ELR (cell line): ENCODE measurements around the gene RHOC.

Experiments
- DNase-seq: peaks from one replicate; pipeline ENCODE4 v3.0.0-alpha.2; 2015; ENCODE audit warnings: low read depth

The RHOC gene

DNA sequence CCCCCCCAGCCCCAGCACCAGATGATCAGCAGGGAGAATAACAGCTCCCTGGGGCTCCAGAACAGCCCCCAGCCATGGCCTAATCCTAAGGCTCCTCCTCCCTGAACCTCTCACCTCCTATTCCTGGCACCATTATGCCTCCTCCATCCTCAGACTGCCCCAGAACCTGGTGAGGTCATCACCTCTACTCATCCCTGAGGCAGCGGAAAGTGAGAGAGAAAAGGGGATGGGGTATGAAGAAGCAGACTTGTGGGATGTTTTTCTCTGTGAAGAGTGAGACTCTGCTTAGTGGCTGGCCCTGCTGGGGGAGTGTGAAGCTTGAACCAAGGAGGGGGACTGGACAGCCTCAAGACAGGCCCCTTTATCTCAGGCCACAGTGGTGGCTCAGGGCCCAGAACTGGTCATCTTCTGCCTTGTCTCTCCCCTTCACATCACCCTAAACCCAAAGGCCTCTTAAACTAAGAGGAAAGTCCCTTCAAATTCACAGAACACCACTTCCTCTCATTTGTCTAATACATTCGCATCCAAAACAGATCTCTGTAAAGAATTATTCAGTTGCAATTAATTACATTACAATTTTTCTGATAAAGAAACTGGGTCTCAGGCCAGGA is 10.4 kb upstream of the RHOC start:
- no peak for DNase-seq

- peak; percentile 91 for DNase-seq
Measured at GRCh38 chr1:112716133-112716720, 9.3 kb upstream of the RHOC start.

DNA sequence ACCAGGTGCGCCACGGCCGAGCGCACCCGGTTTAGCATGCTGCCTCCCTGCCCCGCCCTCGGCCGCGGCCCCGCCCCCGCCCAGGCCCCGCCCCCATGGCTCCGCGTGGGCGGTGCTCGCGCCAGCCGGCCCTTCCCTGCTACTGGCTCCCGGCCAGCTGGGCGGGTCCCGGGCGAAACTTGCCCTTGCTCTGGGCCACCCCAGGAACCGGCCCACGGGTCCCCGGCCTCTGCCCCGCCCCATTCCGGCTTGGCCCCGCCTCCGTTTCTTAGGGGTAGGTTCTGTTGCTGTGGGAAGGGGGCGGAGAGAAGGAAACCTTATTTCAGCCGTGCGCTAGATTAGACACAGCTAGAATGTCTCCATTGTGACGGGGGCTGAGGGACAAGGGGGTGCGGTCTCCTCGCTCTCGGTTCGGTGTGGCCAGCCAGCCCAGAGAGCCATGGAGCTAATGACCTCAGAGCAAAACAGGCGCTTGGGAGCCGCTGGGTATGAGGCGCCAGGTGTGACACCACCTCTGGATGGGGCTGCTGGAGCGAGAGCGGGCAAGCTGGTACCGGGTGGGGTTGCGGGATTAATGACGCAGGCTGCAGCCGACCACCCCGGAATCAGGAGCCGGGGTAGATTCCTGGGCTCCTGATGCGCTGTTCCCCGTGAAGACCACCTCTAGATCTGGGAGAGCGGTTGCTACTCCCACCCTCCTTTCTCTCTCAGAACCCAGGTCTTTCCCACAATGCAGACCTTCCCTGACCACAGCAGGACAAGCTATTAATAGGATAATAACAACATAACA is 8.5 kb upstream of the RHOC start, which contains the start of gene PPM1J:
Gene PPM1J (minus strand): TSS at position 69 of the 790 bp plus-strand sequence. CDS start 31 bp downstream, at position 38.
- DNase-seq, result peak; percentile 95

DNA sequence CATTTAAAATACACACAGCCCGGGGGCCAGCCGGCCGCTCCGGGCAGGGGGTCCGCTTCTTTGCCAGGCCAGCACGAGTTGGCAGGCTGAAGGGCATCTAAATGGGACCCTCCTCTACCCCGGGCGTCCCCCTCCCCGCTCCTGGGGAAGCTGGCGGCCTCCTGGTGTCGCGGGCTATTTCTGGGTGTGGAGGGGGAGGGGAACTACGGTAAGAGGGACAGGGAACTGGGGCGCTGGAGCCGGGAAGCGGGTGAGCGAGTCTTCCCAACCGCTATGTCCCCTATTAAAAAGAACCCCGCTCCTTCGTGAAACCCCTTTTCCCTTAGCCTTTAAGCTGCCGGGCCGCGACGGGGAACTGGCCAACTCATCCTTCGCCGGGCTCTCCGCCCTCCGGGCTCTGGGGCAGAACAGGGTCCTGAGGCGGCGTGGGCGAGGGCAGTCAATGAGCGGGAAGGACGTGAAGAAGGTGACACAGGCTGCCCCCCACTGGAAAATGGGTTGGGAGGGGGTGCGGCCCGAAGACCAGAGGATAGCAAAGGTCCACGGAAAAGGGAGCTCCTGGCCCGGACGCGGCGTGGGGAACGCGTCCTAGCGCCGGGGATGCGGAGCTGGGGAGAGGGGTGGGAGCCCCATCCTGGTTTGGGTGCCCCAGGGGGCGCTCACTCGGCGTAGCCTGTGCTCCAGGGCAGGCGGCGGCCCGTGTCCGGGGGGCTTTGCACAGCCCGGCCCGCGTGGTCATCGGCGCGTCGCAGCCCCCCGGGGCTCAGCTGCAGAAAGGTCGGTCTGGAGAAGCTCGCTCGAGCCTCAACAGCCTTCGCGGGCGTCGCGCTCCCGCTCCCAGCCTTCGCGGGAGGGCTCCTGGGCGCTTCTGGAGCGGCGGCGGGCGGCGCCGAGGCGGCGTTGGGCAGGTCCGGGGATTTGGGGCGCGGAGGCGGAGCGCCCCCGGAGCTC is 7.7 kb upstream of the RHOC start:
- DNase-seq, result peak; percentile 52

- no peak for DNase-seq
Measured at GRCh38 chr1:112713466-112714312, 6.8 kb upstream of the RHOC start.

- no peak for DNase-seq
Measured at GRCh38 chr1:112712701-112713128, 5.8 kb upstream of the RHOC start.

DNA sequence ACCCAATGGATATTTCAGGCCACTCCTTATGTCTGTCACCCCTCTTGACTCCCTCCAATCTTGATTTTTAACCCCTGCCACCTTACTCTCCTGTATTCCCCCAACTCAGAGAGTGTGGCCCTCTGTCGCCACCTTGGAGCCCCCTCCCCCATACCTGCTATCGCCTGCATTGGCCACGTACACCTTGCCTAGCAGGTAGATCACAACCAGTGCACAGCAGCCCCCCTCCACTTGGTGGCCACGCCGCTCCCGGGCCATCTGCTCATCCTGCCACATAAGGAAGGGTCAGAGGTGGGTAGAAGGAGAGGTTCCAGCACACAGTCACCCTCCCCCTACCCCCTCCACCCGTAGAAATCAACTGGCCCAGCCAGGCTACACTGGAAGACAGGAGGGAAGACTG is 5.3 kb upstream of the RHOC start:
- DNase-seq, result no peak

- no peak for DNase-seq
Measured at GRCh38 chr1:112711670-112712069, 4.7 kb upstream of the RHOC start.

- DNase-seq, result no peak
Measured at GRCh38 chr1:112711041-112711440, 4.1 kb upstream of the RHOC start.

DNA sequence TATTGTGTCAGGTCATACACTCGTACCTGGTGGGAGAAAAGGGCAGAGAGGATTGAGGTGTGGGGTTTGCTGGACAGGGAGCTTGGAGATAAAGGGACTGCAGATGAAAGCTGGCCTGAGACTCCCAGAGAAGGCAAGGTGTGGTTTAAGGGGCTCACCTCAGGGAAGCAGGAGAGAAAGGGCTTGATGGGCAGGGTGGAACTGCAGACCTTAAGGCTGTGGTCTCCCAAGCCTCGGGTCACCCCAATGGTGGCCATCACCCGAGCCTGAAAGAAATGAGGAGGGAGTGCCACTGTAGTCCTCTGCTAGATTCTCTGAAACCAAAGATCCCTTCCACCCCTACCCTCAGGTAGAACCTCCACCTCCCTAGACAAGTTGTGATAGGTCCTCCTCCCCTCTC is 3.7 kb upstream of the RHOC start:
- DNase-seq, result no peak

GRCh38 chr1:112710159-112710558 is 3.2 kb upstream of the RHOC start:
- no peak for DNase-seq

GRCh38 chr1:112708489-112708888 is 1.6 kb upstream of the RHOC start:
- no peak for DNase-seq

GRCh38 chr1:112708002-112708448 is 1.1 kb upstream of the RHOC start:
- DNase-seq, result no peak

- DNase-seq, result peak; percentile 93
Measured at GRCh38 chr1:112707221-112708001, 484 bp upstream of the RHOC start.

DNA sequence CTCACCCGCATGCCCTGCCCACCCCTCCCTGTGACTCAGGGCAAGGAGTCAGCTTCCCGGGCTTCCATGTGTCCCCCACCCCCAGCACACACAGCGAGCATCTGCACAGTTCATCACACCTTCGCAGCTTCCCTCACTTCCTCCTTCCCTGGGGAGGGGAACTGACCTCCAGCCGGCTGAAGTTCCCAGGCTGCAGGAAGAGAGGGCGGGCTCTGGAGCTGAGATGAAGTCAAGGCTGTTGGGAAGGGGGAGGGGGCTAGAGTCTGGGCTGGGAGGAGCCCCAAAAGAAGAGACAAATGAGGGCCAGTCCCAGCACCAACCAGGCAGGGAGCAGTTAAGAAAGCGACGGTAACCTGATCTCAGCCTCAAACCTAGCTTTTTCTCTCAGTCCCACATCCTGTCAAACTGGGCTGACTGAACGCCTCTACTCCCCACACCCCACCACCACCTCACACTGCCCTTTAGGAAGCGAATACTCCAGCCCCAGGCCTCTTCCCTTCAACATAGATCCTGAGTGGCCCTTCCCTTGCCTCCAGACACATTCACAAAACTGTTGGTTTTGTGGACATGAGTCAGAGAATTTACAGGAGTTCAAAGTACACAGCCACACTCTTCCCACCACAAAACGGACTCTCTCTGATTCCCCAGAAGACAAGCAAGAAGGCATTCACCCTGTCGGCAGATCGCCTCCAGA is 1.8 kb downstream of the RHOC start:
- DNase-seq, result peak; percentile 98

DNA sequence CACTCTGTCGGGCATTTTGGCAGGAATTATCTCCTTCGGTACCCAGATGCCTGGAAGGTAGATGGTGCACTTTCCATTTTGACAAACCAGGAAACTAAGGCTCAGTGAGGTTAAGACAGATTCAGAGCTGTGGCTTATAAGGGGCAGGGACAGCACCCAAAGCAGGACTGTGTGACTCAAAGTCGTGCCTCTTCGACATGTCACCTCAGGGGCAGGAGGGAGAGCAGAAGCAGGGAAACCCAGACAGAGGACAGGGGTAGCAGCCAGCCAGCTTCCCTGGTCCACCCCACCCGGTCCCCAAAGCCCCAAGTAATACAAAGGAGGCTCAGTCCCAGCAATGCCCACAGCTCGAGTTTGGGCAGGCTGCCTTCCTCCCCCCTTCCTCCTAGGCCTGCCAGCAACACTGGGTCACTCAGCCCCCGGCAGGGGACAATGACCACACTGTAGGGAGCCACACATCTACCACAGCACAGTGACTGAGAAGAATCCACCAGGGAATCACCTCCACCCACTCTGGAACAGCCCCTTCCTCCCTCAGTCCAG is 2.5 kb downstream of the RHOC start:
- DNase-seq, result no peak

DNA sequence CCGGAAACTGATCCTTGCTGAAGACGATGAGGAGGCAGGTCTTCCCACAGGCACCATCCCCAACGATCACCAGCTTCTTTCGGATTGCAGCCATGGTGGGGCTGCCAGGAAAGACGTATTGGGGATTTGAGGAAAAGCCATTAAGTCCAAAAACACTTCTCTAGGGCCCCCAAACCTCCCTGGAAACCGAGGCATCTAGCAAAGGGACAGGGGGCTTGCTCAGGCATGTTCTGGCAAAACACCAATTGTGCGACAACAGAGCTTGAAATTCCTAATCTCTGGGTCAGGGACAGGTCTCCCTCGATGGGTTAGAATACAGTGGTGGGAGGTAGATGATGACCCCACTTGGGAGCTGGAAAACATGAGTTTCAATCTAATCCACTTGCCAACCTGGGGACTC is 3.2 kb downstream of the RHOC start:
- DNase-seq, result no peak

DNA sequence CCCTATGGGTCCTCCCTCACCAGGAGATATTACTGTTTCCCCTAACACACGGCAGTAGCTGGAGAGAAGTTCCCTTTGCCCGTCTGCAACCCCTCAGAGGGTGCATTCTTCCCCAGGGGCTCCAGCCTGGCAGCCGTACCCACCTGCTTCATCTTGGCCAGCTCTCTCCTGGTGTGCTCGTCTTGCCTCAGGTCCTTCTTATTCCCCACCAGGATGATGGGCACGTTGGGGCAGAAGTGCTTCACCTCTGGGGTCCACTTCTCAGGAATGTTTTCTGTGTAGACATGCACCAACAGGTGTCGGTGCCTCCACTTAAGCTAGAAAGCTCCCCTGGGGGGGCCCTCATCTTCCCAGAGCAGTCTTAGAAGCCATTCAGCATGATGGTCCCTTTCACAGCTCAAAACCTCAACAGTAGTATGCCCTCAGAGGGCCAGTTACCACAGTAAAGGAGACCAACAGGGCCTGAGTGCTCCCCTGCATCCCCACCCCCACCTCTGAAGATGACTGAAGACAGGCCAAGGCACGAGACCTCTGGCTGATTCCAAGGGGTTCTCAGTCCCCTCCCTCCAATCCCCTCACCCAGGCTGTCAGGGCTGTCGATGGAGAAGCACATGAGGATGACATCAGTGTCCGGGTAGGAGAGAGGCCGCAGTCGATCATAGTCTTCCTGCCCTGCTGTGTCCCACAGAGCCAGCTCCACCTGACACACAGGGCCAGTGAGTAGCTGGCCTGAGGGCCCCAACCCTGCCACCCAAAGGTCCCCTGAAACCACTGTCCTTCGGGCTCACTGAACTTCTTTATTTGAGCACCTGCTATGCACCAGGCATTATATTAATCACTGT is 4.3 kb downstream of the RHOC start:
- DNase-seq, result no peak

DNA sequence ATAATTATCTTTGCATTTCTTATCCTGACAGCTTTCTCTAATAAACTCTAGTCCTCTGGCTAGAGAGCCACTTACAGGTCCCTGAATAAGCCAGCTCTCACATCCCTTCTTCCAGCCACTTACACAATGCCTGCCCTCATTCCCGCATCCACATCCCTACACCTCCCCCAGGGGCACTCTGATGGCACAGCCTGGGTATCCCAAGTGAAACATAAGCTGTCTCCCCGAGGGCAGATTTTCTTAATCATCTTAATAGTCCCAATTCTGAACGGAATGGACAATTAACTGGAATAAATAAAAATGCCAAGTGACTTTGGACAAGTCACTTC is 4.9 kb downstream of the RHOC start:
- DNase-seq, result no peak
